HTERT RPE-1 (cell line): ENCODE measurements around the gene TNRC18.
"Not testable (repeated sequence)": the region's sequence is repeated elsewhere in the genome, so short reads cannot be mapped to it uniquely, and the experiment has no call there.

Experiments used
- in situ Hi-C: fragments of 300-500 bp; cut with MboI; formaldehyde crosslinking; loops from 4 replicates; pipeline ENCODE4 v1.14.3; 2020; ENCODE audit warnings: low sequenced_read_pairs

TNRC18 gene

DNA sequence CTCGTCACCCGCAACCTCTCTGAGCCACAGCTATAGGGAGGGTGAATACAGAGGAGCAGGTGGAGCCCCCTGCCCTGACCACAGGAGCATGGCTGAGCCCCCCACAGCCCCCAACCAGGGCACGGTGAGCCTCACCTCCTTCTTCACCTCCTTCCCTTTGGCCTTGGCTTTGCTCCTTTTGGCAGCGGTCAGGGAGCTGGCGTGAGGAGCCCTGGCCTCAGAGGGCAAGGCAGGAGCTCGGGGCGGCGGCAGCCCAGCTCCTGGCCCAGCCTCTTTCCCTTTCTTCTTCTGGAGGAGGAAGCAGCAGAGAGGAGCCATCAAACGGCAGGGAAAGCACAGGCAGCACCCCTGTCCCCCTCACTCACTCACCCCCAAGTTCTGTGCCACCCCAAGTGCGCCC is 98.7 kb downstream of the TNRC18 start:
- in situ Hi-C loops: no loop called here

GRCh38 chr7:5323800-5324781 is 99.5 kb downstream of the TNRC18 start:
- in situ Hi-C loops: not testable (repeated sequence)

GRCh38 chr7:5322621-5323410 is 100.8 kb downstream of the TNRC18 start:
- in situ Hi-C loops: no loop called here

DNA sequence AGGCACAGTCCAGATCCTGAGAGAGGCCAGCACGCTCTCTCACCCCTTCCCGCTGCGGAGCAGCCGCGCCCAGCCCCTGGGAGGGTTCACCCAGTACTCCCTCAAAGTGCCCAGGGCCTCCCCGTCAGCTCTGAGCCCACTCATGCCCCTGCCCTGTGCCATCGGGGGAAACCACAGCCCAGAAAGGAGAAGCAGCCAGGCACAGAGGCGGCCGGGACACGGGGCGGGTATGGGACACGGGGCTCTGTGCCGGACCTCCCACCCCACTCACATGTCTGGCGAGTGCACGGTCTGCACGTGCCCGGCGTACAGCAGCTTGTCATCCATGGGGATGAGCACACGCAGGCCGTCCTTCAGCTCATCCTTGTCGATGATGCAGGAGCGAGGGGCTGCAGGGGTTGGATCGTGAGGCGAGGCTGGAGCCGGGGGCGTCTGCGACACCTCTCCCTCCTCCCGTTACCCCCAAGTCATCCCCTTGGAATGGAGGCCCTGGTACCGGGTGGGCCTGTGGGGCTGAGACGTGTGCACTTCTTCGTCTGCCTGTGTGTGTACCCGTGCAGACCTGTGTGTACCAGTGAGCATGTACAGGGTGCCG is 102.7 kb downstream of the TNRC18 start:
- in situ Hi-C loops: no loop called here

GRCh38 chr7:5320391-5320790 is 103.2 kb downstream of the TNRC18 start:
- in situ Hi-C loops: no loop called here

DNA sequence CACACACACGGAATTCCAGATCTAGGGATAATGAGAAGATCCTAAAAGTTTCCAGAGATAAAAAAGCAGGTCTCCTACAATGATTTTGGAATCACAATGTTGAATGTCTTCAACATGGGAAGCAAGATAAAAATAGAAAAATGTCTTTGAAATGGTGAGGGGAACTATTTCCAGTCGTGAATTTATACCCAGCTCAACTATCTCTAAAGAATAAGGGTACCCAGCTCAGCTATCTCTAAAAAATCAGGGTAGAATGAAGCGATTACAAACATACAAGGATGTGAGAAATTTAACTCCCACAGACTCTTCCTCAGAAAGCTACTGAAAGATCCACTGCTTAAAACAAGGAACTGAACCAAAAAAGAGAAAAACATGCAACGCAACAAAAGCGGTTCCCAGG is 105.0 kb downstream of the TNRC18 start:
- in situ Hi-C loops: not testable (repeated sequence)

DNA sequence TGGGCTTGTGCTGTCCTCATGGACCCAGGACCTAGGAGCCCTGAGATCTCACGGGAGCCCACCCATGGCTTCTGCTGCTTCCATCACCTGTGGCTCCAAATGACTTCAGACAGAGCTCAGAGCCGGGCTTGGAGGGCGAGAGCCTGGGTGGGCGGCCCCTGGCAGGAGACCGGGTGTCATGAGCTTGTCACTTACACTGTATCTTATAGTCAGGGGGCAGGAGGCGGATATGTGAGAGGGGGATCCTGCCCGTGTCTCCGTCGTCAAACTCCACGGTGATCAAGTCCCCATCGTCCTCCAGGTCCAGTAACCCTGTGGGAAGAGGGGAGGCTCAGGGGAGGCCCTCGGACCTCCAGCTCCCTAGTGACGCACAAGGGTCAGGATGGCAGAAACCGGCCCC is 107.9 kb downstream of the TNRC18 start:
- in situ Hi-C loops: no loop called here

GRCh38 chr7:5314864-5315263 is 108.8 kb downstream of the TNRC18 start:
- in situ Hi-C loops: no loop called here

DNA sequence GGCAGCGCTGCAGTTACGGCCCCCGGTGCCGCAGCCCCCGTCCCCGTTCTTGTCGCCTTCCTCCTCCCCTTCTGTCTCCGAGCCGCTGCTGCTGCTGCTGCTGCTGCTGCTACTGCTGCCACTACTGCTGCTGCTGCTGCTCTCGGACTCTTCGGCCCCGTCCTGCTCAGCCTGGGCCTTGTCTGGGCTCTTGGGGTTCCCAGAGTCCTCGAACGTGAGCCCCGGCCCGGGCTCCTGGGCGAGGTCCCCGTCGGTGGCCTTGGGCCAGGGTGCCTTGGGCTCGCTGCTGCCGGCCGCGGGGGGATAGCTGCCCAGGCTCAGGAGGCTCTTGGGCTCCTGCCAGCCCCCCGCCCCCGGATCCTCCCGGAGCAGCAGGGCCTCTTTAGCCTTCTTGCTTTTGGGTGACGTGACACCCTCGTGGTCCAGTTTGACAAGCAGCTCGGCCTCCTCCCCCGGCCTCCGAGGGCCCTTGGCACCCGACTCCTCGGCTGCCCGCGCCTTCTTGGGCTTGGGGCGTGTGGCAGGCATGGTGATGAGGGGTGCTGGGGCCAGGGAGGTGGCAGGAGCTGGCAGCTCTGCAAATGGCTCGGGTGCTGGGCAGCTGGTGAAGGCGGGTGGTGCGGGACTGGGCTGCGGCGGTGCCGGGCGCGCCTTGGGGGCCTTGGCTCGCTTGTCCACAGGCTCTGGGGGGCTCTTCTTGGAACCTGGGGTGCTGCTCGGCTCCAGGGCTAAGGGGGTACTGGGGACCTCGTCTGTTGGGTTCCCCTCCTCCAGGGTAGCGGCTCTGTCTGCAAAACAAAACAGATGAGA is 110.4 kb downstream of the TNRC18 start:
- in situ Hi-C loops: not testable (repeated sequence)

DNA sequence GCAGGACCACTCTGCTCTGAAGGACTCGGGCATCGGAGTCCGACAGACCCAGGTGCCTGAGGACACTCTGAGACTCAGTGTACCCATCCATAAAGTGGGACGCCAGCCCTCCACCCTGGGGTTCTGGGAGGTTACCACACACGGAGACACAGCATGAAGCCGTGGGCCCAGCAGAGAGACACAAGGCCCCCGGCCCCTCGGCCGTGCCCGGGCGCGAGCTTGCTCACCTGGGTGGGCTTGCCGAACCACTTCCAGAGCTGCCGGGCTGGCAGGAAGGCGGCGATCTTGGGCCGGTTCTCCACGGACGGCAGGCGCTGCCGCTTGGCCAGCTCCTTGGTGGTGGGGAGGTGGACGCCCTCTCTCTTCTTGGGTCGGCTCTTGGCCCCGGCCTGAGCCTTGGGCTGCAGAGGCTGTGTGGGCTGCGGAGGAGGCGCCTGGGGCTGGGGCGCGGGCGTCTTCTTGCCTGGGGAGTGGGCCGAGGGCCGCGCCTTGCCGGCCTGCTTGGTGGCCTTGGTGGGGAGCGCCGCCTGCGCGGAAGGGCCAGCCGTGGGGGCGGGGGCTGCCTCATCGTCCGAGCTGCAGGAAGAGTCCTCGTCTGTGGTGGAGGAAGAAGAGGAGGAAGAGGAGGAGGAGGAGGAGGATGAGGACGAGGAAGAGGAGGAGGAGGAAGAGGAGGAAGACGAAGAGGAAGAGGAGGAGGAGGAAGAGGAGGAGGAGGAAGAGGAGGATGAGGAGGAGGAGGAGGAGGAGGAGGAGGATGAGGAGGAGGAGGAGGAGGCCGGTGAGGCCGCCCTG is 111.2 kb downstream of the TNRC18 start:
- in situ Hi-C loops: not testable (repeated sequence)

DNA sequence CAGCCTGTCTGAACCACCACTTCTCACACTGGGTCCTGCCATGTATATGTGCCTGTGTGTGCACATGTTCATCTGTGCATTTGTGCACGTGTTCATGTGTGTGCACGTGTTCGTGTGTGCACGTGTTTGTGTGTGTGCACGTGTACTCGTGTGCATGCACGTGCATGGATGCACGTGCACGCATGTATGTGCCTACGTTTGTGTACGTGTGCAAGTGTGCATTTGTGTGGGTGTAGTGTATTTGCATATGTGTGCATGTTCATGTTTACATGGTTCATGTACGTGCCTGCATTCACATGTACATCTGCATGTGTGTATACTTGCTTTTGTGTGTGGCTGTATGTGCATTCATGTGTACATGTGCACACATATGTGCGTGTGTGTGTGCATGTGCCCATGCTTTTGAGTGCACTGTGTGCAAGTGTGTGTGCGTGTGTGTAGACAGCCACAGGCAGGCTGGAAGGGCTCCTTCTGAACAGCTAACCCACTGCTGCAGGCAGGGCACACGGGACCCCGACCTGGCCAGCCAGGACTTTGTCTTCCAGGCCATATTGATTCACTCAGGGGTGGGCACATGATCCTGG is 112.7 kb downstream of the TNRC18 start:
- in situ Hi-C loops: no loop called here

- in situ Hi-C loops: no loop called here
These were observed 114.5 kb downstream of the TNRC18 start for GRCh38 chr7:5309146-5309545.

GRCh38 chr7:5307221-5308142 is 116.2 kb downstream of the TNRC18 start:
- in situ Hi-C loops: not testable (repeated sequence)

- in situ Hi-C loops: not testable (repeated sequence)
These were observed 118.6 kb downstream of the TNRC18 start for GRCh38 chr7:5305050-5305449.

GRCh38 chr7:5303591-5304505 is 119.8 kb downstream of the TNRC18 start:
- in situ Hi-C loops: no loop called here

- in situ Hi-C loops: no loop called here
These were observed 120.6 kb downstream of the TNRC18 start for GRCh38 chr7:5303061-5303460.

GRCh38 chr7:5302577-5302976 is 121.1 kb downstream of the TNRC18 start:
- in situ Hi-C loops: no loop called here
